ENCODE results near the gene EMP3.

Gene EMP3

DNA sequence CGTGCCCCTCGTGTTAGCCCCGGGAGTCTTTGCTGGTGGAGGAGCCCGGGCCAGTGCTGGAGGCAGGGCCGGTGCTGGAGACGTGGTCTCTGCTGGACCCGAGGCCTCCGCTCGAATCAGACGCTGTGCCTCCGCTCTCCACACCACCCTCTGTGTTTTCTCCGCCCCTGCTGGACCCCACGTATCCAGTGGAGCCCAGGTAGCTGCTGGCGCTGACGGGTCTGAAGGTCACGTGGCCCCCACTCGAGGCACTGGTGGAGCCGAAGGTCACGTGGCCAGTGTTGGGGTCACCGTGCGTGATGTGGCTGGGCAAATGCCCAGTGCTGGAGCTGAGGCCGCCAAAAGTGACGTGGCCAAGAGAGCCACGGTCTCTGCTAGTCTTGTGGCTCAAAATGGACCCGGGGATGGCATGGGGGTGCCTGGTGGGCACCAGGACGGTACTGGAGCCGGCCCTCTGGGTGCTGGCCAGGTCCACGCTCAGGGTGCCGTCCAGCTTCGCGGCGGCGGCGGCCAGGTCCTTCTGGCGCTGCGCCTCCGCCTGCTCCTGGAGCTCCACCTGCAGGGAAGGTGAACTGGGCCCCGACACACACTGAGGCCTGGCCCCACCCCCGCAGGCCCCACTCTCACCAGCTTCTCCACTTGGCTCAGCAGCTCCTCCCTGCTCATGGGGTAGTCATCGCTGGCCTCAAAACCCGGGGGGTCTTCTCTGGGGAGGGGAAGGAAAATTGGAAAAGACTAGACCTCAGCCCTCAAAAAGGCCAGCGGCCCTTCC, 28.2 kb upstream of the EMP3 start:
- no peak for DNase-seq
- no peak for ATAC-seq (ENCODE audit: insufficient read depth, low read depth)
- Histone ChIP-seq H3K27me3 (ENCODE audit: insufficient read depth, low read length, poor library complexity) (no peaks in the 10 kb centered on the region), H3K9ac (ENCODE audit: low read depth, low read length) (no peak overlapping the region), H3K9me3 (ENCODE audit: insufficient read depth, low read length, severe bottlenecking) (no peaks in the 10 kb centered on the region), H3K4me2 (ENCODE audit: insufficient read depth, low read length) (no peak overlapping the region), H3K36me3 (ENCODE audit: insufficient read depth, low read length) (no peaks in the 10 kb centered on the region), H4K20me1 (ENCODE audit: insufficient read depth, low read length) (no peaks in the 10 kb centered on the region), H2AFZ (ENCODE audit: low read depth, low read length) (no peak overlapping the region), H3K79me2 (ENCODE audit: insufficient read depth, low read length) (no peaks in the 10 kb centered on the region), H3K4me1 (ENCODE audit: insufficient read depth, low read length) (no peaks in the 10 kb centered on the region), H3K27ac (ENCODE audit: low read length) (no peak overlapping the region), H3K4me3 (ENCODE audit: low read depth in 1 of 2, low read length in 2 of 2) (no peak overlapping the region)
- TF ChIP-seq EZH2 (IDR thresholded peaks at IDR 0.05; ENCODE audit: borderline replicate concordance, low read depth, low read length, severe bottlenecking) (no peak), CTCF (IDR thresholded peaks at IDR 0.05; ENCODE audit: borderline replicate concordance, extremely low read depth, low read length, poor library complexity, severe bottlenecking) (no peak)

- no peak overlapping the region for H3K4me2 ChIP-seq (ENCODE audit: insufficient read depth, low read length)
- no peaks in the 10 kb centered on the region for H3K36me3 ChIP-seq (ENCODE audit: insufficient read depth, low read length)
- DNase-seq (no peak), ATAC-seq (ENCODE audit: insufficient read depth, low read depth) (no peak)
- no peak overlapping the region for H2AFZ ChIP-seq (ENCODE audit: low read depth, low read length)
- H3K4me3 ChIP-seq (ENCODE audit: low read depth in 1 of 2, low read length in 2 of 2) = no peak overlapping the region
- no peaks in the 10 kb centered on the region for H3K79me2 ChIP-seq (ENCODE audit: insufficient read depth, low read length)
- no peaks in the 10 kb centered on the region for H3K9me3 ChIP-seq (ENCODE audit: insufficient read depth, low read length, severe bottlenecking)
- TF ChIP-seq EZH2 (IDR thresholded peaks at IDR 0.05; ENCODE audit: borderline replicate concordance, low read depth, low read length, severe bottlenecking) = no peak
- no peak for TF ChIP-seq CTCF (IDR thresholded peaks at IDR 0.05; ENCODE audit: borderline replicate concordance, extremely low read depth, low read length, poor library complexity, severe bottlenecking)
- H3K4me1 ChIP-seq (ENCODE audit: insufficient read depth, low read length) = no peaks in the 10 kb centered on the region
- H4K20me1 ChIP-seq (ENCODE audit: insufficient read depth, low read length) = no peaks in the 10 kb centered on the region
- no peak overlapping the region for H3K27ac ChIP-seq (ENCODE audit: low read length)
- H3K9ac ChIP-seq (ENCODE audit: low read depth, low read length) = no peak overlapping the region
- no peaks in the 10 kb centered on the region for H3K27me3 ChIP-seq (ENCODE audit: insufficient read depth, low read length, poor library complexity)
Observed at GRCh38 chr19:48297975-48298374, 27.4 kb upstream of the EMP3 start.

DNA sequence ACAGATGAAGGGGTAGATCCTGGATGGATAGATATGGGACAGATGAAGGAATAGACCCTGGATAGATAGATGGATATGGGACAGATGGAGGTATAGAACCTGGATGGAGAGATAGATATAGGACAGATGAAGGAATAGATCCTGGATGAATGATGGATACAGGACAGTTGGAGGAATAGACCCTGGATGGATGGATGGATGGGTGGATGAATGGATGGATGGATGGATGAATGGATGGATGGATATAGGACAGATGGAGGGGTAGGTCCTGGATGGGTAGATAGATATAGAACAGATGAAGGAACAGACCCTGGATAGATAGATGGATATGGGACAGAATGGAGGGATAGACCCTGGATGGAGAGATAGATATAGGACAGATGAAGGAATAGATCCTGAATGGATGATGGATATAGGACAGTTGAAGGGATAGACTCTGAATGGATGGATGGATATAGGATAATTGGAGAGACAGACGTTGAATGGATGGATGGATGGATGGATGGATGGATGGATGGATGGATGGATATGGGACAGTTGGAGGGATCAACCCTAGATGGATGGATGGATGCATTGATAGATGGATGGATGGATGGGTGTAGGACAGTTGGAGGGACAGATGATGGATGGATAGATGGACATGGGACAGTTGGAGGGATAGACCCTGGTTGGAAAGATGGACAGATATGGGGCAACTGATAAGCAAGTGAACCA, 23.3 kb upstream of the EMP3 start:
- TF ChIP-seq CTCF (IDR thresholded peaks at IDR 0.05; ENCODE audit: borderline replicate concordance, extremely low read depth, low read length, poor library complexity, severe bottlenecking) (no peak), EZH2 (IDR thresholded peaks at IDR 0.05; ENCODE audit: borderline replicate concordance, low read depth, low read length, severe bottlenecking) (no peak)
- Histone ChIP-seq H3K4me2 (ENCODE audit: insufficient read depth, low read length) (no peak overlapping the region), H3K27ac (ENCODE audit: low read length) (no peak overlapping the region), H2AFZ (ENCODE audit: low read depth, low read length) (no peak overlapping the region), H3K36me3 (ENCODE audit: insufficient read depth, low read length) (no peaks in the 10 kb centered on the region), H3K27me3 (ENCODE audit: insufficient read depth, low read length, poor library complexity) (no peaks in the 10 kb centered on the region), H3K9me3 (ENCODE audit: insufficient read depth, low read length, severe bottlenecking) (no peaks in the 10 kb centered on the region), H4K20me1 (ENCODE audit: insufficient read depth, low read length) (no peaks in the 10 kb centered on the region), H3K4me1 (ENCODE audit: insufficient read depth, low read length) (no peaks in the 10 kb centered on the region), H3K79me2 (ENCODE audit: insufficient read depth, low read length) (no peaks in the 10 kb centered on the region), H3K4me3 (ENCODE audit: low read depth in 1 of 2, low read length in 2 of 2) (no peak overlapping the region), H3K9ac (ENCODE audit: low read depth, low read length) (no peak overlapping the region)
- ATAC-seq (ENCODE audit: insufficient read depth, low read depth) (no peak), DNase-seq (no peak)
